HL-60 (cell line): ENCODE data around the gene HPN.

ENCODE experiments used
- DNase-seq, 2 experiments: peaks; one replicate each; pipeline ENCODE4 v3.0.0-alpha.2; 2010 to 2020; ENCODE audit warnings: low read depth in 1 of 2, low spot score in 1 of 2
- H3K27ac ChIP-seq: fragments of 250-450 bp; sonication (Bioruptor Pico); replicated peaks from 2 replicates; pipeline ENCODE4 v1.5.1; 2020; ENCODE audit warnings: mild to moderate bottlenecking, moderate library complexity
- H3K27me3 ChIP-seq: fragments of 250-450 bp; sonication (Bioruptor Pico); 2 replicates; pipeline ENCODE4 v1.5.1; 2021; ENCODE audit warnings: mild to moderate bottlenecking, moderate library complexity; ENCODE audit not compliant: insufficient read depth, poor library complexity, severe bottlenecking
- H3K4me3 ChIP-seq: replicated peaks from 2 replicates; pipeline ENCODE4 v1.5.1; 2011; ENCODE audit warnings: mild to moderate bottlenecking, control low read depth, low read length; ENCODE audit not compliant: insufficient read depth
- GABPA ChIP-seq: IDR thresholded peaks from 2 replicates; pipeline ENCODE4 v1.6.1; 2012; ENCODE audit warnings: low read depth
- POLR2AphosphoS5 ChIP-seq: IDR thresholded peaks from 2 replicates; pipeline ENCODE4 v1.6.1; 2012; ENCODE audit warnings: low read depth
- SPI1 ChIP-seq: IDR thresholded peaks from 2 replicates; pipeline ENCODE4 v1.6.1; 2012; ENCODE audit warnings: low read depth, mild to moderate bottlenecking, borderline replicate concordance
- TF ChIP-seq, protein P1 (sequence below): IDR thresholded peaks from one replicate; pipeline ENCODE4 v1.5.1; 2011; ENCODE audit warnings: low read length, control low read depth, inconsistent platforms; ENCODE audit not compliant: insufficient read depth
- TF ChIP-seq, protein P2 (sequence below): IDR thresholded peaks from 2 replicates; pipeline ENCODE4 v1.6.1; 2012; ENCODE audit warnings: low read depth; ENCODE audit not compliant: insufficient replicate concordance

Gene HPN

DNA sequence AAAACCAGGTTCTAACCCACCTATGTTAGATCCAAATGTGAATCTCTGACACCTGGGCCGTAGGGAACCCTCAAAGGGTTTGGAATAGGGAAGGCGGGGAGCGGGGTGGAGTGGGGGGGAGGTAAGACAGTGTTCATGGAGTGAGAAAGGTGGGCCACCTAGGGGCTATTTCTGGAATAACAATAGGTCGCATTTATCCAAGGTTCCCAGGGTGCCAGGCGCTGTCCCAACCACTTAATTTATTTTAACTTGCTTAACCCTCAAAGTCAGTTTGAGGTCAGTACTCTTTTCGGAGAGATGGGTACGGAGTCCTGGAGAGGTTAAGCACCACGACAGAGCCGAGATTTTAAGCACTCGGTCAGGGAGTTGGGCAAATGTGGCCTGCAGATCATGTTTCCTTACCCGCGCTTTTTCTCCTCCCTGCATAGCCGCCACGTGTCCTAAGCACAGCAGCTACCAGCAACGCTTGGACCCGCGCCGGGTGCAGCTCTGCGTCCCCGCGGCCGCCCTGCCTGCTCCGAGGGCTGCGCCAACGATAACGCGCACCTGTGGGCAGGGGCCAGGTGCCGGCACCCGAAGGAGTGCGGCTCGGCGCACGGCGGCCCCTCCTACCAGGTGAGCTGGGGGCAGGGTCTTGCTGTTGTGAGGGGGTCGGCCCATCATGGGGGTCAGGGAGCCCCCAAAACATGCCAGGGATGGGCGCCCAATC lies 49.1 kb downstream of the HPN start:
- no peak overlapping the region for H3K4me3 ChIP-seq
- DNase-seq, result peak in 1 of 2 experiments; percentile 35
- no peak overlapping the region for H3K27ac ChIP-seq
- H3K27me3 ChIP-seq, result no peaks in the 10 kb centered on the region
- no peak for TF ChIP-seq GABPA
- TF ChIP-seq, protein P1, sequence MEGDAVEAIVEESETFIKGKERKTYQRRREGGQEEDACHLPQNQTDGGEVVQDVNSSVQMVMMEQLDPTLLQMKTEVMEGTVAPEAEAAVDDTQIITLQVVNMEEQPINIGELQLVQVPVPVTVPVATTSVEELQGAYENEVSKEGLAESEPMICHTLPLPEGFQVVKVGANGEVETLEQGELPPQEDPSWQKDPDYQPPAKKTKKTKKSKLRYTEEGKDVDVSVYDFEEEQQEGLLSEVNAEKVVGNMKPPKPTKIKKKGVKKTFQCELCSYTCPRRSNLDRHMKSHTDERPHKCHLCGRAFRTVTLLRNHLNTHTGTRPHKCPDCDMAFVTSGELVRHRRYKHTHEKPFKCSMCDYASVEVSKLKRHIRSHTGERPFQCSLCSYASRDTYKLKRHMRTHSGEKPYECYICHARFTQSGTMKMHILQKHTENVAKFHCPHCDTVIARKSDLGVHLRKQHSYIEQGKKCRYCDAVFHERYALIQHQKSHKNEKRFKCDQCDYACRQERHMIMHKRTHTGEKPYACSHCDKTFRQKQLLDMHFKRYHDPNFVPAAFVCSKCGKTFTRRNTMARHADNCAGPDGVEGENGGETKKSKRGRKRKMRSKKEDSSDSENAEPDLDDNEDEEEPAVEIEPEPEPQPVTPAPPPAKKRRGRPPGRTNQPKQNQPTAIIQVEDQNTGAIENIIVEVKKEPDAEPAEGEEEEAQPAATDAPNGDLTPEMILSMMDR, result peak; percentile 17

DNA sequence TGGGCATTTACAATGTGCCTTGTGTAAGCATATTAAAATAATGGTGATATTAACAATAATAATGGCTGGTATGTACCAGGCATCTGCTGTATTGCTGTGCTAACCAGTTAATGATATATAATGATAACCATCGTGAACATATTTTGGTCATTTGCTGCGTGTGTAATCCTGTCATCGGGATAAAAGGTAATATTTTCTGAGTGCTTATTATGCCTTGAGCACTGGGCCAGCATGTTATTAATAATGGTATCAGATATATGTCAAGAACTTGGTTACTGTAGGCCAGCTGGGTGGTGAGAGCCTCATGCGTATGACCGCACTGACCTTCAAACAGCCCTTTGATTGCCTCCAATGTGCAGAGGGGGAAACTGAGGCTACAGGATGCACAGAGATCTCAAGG lies 51.9 kb downstream of the HPN start:
- DNase-seq, result no peak
- Histone ChIP-seq H3K27ac (no peak overlapping the region), H3K4me3 (no peak overlapping the region), H3K27me3 (no peaks in the 10 kb centered on the region)
- TF ChIP-seq GABPA (no peak), SPI1 (no peak)
- TF ChIP-seq, protein P2, sequence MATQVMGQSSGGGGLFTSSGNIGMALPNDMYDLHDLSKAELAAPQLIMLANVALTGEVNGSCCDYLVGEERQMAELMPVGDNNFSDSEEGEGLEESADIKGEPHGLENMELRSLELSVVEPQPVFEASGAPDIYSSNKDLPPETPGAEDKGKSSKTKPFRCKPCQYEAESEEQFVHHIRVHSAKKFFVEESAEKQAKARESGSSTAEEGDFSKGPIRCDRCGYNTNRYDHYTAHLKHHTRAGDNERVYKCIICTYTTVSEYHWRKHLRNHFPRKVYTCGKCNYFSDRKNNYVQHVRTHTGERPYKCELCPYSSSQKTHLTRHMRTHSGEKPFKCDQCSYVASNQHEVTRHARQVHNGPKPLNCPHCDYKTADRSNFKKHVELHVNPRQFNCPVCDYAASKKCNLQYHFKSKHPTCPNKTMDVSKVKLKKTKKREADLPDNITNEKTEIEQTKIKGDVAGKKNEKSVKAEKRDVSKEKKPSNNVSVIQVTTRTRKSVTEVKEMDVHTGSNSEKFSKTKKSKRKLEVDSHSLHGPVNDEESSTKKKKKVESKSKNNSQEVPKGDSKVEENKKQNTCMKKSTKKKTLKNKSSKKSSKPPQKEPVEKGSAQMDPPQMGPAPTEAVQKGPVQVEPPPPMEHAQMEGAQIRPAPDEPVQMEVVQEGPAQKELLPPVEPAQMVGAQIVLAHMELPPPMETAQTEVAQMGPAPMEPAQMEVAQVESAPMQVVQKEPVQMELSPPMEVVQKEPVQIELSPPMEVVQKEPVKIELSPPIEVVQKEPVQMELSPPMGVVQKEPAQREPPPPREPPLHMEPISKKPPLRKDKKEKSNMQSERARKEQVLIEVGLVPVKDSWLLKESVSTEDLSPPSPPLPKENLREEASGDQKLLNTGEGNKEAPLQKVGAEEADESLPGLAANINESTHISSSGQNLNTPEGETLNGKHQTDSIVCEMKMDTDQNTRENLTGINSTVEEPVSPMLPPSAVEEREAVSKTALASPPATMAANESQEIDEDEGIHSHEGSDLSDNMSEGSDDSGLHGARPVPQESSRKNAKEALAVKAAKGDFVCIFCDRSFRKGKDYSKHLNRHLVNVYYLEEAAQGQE, result no peak

DNA sequence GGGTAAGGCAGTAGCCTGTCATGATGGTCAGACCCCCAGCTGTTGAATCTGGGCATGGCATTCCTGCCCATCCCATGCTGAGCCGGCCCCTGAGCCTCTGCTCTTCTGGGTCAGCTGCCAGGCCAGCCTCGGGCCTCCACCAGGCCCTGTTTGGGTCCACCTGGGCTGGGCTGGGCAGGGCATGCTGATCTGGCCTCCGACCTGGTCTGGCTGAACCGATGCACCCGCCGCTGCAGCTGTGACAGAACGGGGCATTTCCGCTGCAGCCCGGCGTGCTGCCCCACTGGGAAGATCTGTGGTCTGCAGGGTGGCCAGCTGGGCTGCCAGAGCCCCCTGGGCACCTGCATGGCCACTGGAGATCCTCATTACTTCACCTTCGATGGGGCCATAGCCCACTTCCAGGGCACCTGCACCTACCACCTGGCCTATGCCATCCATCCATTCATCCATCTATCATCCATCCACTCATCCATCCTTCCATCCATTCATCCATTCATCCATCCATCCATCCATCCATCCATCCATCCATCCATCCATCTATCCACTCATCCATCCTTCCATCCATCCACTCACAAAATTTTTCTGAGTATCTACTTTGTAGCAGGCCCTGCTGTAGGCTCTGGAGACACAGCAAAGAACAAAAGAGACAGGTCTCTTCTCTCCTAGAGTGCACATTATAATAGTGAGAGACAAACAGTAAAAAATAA lies 52.6 kb downstream of the HPN start:
- TF ChIP-seq, protein P1, result no peak
- TF ChIP-seq SPI1, result no peak
- no peak for TF ChIP-seq POLR2AphosphoS5
- TF ChIP-seq GABPA, result no peak
- TF ChIP-seq, protein P2, result no peak
- no peak for DNase-seq
- Histone ChIP-seq H3K4me3 (no peak overlapping the region), H3K27me3 (no peaks in the 10 kb centered on the region), H3K27ac (no peak overlapping the region)

DNA sequence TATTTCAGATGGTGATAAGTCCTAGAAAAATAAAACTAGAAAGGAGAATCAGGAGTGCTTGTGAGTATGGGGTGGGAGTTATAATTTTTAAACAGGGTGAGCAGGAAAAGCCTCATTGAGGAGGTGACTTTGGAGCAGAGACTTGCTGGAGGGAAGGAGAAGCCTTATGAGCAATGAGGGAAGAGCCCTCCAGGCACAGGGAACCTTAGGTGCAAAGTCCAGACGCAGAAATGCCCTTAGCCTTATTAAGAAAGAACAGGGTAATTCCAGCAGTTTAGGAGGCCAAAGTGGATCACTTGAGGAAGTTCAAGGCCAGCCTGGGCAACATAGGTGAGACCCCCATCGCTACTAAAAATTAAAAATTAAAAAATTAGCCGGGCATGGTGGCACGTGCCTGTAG lies 53.1 kb downstream of the HPN start:
- Histone ChIP-seq H3K4me3 (no peak overlapping the region), H3K27ac (no peak overlapping the region), H3K27me3 (no peaks in the 10 kb centered on the region)
- TF ChIP-seq GABPA, result no peak
- TF ChIP-seq, protein P2, result no peak
- TF ChIP-seq, protein P1, result no peak
- no peak for TF ChIP-seq SPI1
- no peak for TF ChIP-seq POLR2AphosphoS5
- no peak for DNase-seq
